ENCODE measurements around the gene BNIP1. TPM values are rescaled to one million over a fixed set of nuclear protein-coding genes. Genes with fewer than 3 reads are reported as not detected.

Gene BNIP1
- total RNA-seq, 6 experiments from 2014 or later = 4.4 to 8.6 (median 4.8) TPM

DNA sequence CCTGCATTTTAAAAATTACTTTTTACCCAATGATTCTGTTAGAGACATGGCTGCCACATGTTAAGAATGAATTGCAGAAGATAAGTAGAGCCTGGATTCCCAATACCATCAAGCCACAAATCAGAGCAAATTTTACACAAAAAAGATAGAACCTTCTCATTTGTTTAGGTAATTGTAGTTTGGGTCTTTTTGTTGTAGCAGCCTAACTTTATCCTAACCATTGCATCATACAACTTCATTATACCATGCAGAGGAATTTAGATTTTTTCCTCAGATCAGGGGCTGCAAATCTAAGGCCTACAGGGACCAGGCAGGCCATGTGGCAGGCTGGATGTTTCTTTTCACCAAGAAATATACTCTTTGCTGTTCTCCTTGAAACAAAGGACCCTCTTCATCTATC lies 56.0 kb downstream of the BNIP1 start:
- DNase-seq (no peak), ATAC-seq (no peak)
- TF ChIP-seq, protein P1, sequence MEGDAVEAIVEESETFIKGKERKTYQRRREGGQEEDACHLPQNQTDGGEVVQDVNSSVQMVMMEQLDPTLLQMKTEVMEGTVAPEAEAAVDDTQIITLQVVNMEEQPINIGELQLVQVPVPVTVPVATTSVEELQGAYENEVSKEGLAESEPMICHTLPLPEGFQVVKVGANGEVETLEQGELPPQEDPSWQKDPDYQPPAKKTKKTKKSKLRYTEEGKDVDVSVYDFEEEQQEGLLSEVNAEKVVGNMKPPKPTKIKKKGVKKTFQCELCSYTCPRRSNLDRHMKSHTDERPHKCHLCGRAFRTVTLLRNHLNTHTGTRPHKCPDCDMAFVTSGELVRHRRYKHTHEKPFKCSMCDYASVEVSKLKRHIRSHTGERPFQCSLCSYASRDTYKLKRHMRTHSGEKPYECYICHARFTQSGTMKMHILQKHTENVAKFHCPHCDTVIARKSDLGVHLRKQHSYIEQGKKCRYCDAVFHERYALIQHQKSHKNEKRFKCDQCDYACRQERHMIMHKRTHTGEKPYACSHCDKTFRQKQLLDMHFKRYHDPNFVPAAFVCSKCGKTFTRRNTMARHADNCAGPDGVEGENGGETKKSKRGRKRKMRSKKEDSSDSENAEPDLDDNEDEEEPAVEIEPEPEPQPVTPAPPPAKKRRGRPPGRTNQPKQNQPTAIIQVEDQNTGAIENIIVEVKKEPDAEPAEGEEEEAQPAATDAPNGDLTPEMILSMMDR (IDR thresholded peaks at IDR 0.05) = no peak
- TF ChIP-seq POLR2A (IDR thresholded peaks at IDR 0.05) = no peak
- no peaks in the 10 kb centered on the region for H3K36me3 ChIP-seq
- no peak overlapping the region for H3K27ac ChIP-seq
- no peaks in the 10 kb centered on the region for H3K9me3 ChIP-seq
- no peaks in the 10 kb centered on the region for H3K4me1 ChIP-seq
- H3K4me3 ChIP-seq = no peak overlapping the region
- H3K27me3 ChIP-seq = no peaks in the 10 kb centered on the region
- intact Hi-C loops (cut with DNase I) = no loop called here

DNA sequence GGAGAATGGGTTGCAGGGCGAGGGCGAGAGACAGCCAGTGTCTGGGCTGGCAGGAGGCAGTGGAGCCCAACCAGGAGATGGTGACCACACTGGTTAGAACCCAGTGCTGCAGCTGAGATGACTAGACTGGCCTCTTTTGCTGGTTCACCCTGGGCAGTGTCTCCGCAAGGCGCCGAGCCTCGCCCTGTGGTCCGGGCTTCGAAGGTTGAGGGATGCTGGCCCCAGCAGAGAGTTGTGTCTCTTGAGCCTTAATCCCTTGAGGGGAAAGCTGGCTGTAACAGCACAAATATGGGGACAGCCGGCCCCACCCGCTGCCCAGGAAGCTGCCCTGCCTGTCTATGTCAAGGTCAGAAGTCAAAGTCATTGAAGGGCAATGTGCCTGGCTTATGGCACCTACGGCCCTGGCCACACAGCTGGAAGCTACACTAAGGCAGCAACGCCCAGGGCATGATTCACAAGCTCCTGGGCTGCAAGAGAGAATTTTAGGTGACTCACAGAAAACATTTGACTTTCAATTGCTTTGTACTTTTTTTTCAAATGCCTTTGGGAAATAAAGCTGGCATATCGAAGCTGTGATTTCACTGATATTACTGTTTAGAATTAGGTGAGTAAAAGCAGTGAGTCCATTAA lies 57.4 kb downstream of the BNIP1 start:
- peak in 1 of 4 donors; percentile 43 for ATAC-seq
- no peak overlapping the region for H3K27ac ChIP-seq
- no peak for DNase-seq
- 27% methylated on average over 5 of the region's 13 CpGs for WGBS (ENCODE audit: insufficient coverage, low coverage, low lambda C conversion rate, missing lambda C conversion rate)
- H3K4me1 ChIP-seq = no peaks in the 10 kb centered on the region
- no peaks in the 10 kb centered on the region for H3K36me3 ChIP-seq
- H3K9me3 ChIP-seq = no peaks in the 10 kb centered on the region
- intact Hi-C loops (cut with DNase I) = no loop called here
- TF ChIP-seq, protein P1 (IDR thresholded peaks at IDR 0.05) = no peak
- no peak for TF ChIP-seq POLR2A (IDR thresholded peaks at IDR 0.05)
- no peak overlapping the region for H3K4me3 ChIP-seq
- no peaks in the 10 kb centered on the region for H3K27me3 ChIP-seq

DNA sequence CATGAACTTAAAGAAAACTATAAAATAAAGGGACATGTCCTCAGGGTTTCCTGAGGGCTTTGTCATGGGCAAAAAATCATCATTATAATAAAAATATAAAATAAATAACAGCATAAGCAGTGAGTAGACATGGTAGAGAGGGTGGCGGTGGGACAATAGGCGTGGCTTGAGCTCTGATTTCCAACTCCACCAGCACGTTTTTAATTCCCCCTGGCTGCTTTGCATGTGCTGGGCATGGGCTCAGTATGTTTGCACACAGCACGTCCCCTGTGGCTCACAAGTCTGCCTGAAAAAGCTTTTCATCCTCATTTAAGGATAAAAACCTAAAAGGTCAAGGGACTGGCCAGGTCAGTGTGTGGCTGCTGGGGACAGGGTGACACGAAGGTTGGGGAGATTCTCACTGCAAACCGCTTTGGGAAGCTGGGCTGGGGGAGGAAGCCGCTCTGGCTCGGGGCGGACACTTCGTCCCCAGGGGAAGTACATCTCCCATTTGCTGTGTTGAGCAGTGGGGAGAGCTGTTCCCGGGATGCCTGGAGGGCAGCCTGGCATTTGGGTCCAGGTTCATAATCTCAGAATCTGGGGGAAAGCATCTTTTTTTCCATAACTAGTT lies 58.0 kb downstream of the BNIP1 start:
- TF ChIP-seq, protein P1 (IDR thresholded peaks at IDR 0.05) = no peak
- TF ChIP-seq POLR2A (IDR thresholded peaks at IDR 0.05) = no peak
- DNase-seq (no peak), ATAC-seq (no peak)
- intact Hi-C loops (cut with DNase I) = no loop called here
- no peaks in the 10 kb centered on the region for H3K4me1 ChIP-seq
- no peaks in the 10 kb centered on the region for H3K27me3 ChIP-seq
- WGBS (ENCODE audit: insufficient coverage, low coverage, low lambda C conversion rate, missing lambda C conversion rate) = 12% methylated on average over 11 of the region's 11 CpGs
- no peak overlapping the region for H3K27ac ChIP-seq
- no peak overlapping the region for H3K4me3 ChIP-seq
- no peaks in the 10 kb centered on the region for H3K36me3 ChIP-seq
- H3K9me3 ChIP-seq = no peaks in the 10 kb centered on the region

DNA sequence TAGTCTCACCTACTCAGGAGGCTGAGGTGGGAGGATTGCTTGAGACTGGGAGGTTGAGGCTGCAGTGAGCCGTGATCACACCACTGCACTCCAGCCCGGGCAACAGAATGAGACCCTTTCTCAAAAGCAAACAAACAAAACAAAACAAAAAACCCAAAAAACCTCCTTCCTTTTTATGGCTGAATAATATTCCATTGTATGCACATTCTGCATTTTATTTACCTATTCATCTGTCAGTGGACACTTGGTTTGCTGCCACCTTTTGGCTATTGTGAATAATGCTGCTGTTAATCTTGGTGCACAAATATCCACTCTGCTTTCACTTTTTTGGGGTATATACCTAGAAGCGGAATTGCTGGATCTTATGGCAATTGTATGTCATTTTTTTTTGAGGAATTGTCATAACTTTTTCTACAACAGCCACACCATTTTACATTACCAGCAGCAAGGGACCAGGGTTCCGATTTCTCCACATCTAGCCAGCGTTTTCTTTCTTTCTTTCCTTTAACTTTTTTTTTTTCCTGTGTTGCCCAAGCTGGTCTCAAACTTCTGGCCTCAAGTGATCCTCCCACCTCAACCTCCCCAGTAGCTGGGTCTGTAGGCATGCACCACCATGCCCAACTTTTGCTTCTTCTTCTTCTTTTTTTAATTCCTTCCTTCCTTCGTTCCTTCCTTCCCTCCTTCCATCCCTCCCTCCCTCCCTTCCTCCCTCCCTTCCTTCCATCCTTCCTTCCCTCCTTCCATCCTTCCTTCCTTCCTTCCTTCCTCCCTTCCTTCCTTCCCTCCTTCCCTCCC lies 60.1 kb downstream of the BNIP1 start:
- ATAC-seq = peak in 3 of 4 donors; percentile 34 to 56 (median 45)
- H3K27ac ChIP-seq = no peak overlapping the region
- no peaks in the 10 kb centered on the region for H3K4me1 ChIP-seq
- H3K27me3 ChIP-seq = no peaks in the 10 kb centered on the region
- H3K9me3 ChIP-seq = no peaks in the 10 kb centered on the region
- DNase-seq = no peak
- intact Hi-C loops (cut with DNase I) = no loop called here
- WGBS (ENCODE audit: insufficient coverage, low coverage, low lambda C conversion rate, missing lambda C conversion rate) = 72% methylated on average over 5 of the region's 6 CpGs
- no peaks in the 10 kb centered on the region for H3K36me3 ChIP-seq
- H3K4me3 ChIP-seq = no peak overlapping the region
- TF ChIP-seq, protein P1 (IDR thresholded peaks at IDR 0.05) = peak; percentile 57 to 71 (median 65)
- TF ChIP-seq POLR2A (IDR thresholded peaks at IDR 0.05) = no peak
